BJ (cell line): Measurements from ENCODE around the gene ARHGEF33. TPM values are rescaled to one million over a fixed set of nuclear protein-coding genes. Genes with fewer than 3 reads are reported as not detected.

Experiments
- CTCF ChIA-PET: fragments of 350-600 bp; formaldehyde crosslinking; extraction: SDS; loops from one replicate; lab custom pipeline; 2021; ENCODE audit warnings: antibody characterized with exemption, inconsistent platforms; lab: Yijun Ruan, JAX
- POLR2A ChIA-PET: fragments of 300-600 bp; sonication (Branson Sonifier 250); formaldehyde crosslinking; extraction: SDS; loops from one replicate; lab custom pipeline; 2021; ENCODE audit warnings: antibody characterized with exemption; lab: Charles Lee
- DNase-seq: peaks from one replicate; pipeline ENCODE4 v3.0.0-alpha.2; 2011; ENCODE audit warnings: low read depth
- H3K27me3 ChIP-seq: 2 replicates; pipeline ENCODE4 v1.6.0; 2011; ENCODE audit warnings: low read length; ENCODE audit not compliant: control insufficient read depth, insufficient read depth
- H3K36me3 ChIP-seq: 2 replicates; pipeline ENCODE4 v1.5.1; 2011; ENCODE audit warnings: low read length; ENCODE audit not compliant: control insufficient read depth, insufficient read depth
- H3K4me3 ChIP-seq: 2 replicates; pipeline ENCODE4 v1.5.1; 2011; ENCODE audit warnings: low read depth, mild to moderate bottlenecking, control low read depth, low read length
- polyA minus RNA-seq: library from RNA; depleted of rRNA, polyadenylated mRNA; stranded (reverse); fragments of >200 nt; gene quantifications from 2 replicates; pipeline ENCODE4 v1.2.3, GENCODE V29; 2011; rRNA and poly(A)+ RNA removed
- polyA plus RNA-seq: library from polyadenylated mRNA; depleted of rRNA; stranded (reverse); fragments of >200 nt; gene quantifications from 2 replicates; pipeline ENCODE4 v1.2.3, GENCODE V29; 2011; rRNA removed
- TF ChIP-seq, protein P1 (sequence below): IDR thresholded peaks from 2 replicates; pipeline ENCODE4 v1.5.1; 2011; ENCODE audit warnings: low read depth, mild to moderate bottlenecking, control low read depth, inconsistent platforms, low read length, moderate library complexity; ENCODE audit not compliant: insufficient read depth

The ARHGEF33 gene
- polyA plus RNA-seq (0.23 and 0.31 TPM in 2 replicates), polyA minus RNA-seq (0.10 and 0.24 TPM in 2 replicates)

DNA sequence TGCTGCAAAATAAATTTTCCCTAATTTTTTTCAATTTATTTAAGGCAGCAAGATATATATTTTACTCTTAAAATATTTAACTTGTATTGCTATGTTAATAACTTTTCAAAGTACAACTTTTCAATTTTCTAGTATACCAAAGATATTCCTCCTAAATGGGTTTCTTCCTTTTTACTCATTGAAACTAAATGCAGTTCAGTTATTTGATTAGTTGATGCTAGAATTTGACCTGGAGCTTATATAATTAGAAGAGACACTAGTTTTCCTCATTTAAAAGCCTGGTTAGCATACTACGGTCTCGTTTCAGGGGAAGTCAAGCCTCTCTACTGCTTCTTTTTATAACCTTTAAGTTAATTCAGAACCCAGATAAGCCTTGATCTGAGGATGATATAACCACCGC lies at the start of gene ARHGEF33:
ARHGEF33 (plus strand) TSS at position 301 of the 400 bp plus-strand sequence. CDS start 29,573 bp downstream, outside the sequence.
- no peaks in the 10 kb centered on the region for H3K36me3 ChIP-seq
- TF ChIP-seq, protein P1, sequence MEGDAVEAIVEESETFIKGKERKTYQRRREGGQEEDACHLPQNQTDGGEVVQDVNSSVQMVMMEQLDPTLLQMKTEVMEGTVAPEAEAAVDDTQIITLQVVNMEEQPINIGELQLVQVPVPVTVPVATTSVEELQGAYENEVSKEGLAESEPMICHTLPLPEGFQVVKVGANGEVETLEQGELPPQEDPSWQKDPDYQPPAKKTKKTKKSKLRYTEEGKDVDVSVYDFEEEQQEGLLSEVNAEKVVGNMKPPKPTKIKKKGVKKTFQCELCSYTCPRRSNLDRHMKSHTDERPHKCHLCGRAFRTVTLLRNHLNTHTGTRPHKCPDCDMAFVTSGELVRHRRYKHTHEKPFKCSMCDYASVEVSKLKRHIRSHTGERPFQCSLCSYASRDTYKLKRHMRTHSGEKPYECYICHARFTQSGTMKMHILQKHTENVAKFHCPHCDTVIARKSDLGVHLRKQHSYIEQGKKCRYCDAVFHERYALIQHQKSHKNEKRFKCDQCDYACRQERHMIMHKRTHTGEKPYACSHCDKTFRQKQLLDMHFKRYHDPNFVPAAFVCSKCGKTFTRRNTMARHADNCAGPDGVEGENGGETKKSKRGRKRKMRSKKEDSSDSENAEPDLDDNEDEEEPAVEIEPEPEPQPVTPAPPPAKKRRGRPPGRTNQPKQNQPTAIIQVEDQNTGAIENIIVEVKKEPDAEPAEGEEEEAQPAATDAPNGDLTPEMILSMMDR, result no peak
- no peaks in the 10 kb centered on the region for H3K27me3 ChIP-seq
- ChIA-PET CTCF (interaction anchor here (0.6 kb wide), 1 partner anchor 38 kb away, joined by 3 read pairs; no protein-coding TSS in a partner anchor), POLR2A (no interaction called here)
- DNase-seq, result no peak
- no peak within 1 kb of the TSS for H3K4me3 ChIP-seq

DNA sequence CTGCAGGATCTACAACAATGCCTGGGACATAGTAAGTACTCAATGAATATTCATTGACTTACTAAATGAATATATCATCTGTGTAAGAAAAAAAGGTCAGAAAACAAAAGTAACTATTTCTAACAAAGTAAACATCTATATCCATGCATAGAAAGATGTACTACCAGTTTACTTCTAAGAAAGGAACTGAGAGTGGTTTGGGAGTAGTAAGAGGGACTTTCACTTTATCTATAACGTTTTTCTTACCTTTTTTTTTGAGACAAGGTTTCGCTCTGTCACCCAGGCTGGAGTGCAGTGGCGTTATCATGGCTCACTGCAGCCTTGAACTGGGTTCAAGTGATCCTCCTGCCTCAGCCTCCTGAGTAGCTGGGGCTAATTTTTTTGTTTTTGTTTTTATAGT lies 39.6 kb upstream of the ARHGEF33 start:
- POLR2A ChIA-PET, result no interaction called here
- no peak overlapping the region for H3K4me3 ChIP-seq
- CTCF ChIA-PET, result interaction anchor here (1.6 kb wide), 1 partner anchor 15 kb away, joined by 7 read pairs; no protein-coding TSS in a partner anchor
- TF ChIP-seq, protein P1, result no peak
- 0 out of 2 replicates have a peak, but pooled peaks cover 1% of the 10 kb centered on the region for H3K36me3 ChIP-seq
- H3K27me3 ChIP-seq, result no peaks in the 10 kb centered on the region
- DNase-seq, result no peak

DNA sequence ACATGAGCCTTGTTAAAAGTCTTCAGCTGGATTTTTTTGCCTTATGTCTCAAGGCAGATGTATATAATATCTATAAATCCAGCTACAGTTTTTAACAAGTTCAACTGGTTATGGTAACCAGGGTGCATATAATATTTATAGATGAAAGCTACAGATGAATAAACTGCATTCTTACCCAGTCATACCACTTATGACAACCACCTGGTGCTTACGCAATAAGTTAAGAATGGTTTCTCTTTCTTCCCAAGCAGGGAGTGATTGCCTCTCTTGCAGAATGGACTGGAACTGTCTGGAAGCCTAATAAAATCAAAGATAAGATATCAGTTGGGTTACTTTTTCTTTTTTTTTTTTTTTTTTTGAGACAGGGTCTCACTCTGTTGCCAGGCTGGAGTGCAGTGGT lies 33.5 kb upstream of the ARHGEF33 start:
- peaks cover 1% of the 10 kb centered on the region; the same call in 1 of the 2 replicates for H3K36me3 ChIP-seq
- ChIA-PET CTCF (no interaction called here), POLR2A (interaction anchor here (0.6 kb wide), 1 partner anchor 25 kb away, joined by 7 read pairs; no protein-coding TSS in a partner anchor)
- no peak overlapping the region for H3K4me3 ChIP-seq
- TF ChIP-seq, protein P1, result no peak
- no peaks in the 10 kb centered on the region for H3K27me3 ChIP-seq
- DNase-seq, result no peak

DNA sequence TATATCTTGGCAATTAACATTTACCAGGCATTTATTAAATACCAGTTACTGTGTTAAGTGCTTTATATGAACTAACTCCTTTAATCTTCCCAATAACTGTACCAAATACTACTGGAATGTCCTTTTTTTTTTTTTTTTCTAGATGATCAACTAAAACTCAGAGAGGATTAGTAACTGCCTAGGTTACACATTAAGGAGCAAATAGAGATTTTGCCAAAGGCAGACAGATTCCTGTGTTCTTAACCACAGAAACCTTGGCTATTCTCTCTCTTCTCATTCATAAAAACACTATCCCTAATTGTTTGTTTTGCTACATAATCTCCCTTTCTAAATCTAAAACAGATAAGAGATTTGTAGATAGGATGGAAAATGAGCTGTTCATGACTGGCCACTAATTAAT lies 27.2 kb upstream of the ARHGEF33 start:
- DNase-seq, result no peak
- Histone ChIP-seq H3K4me3 (no peak overlapping the region), H3K27me3 (no peaks in the 10 kb centered on the region), H3K36me3 (peaks cover 4% of the 10 kb centered on the region; the same call in 1 of the 2 replicates)
- TF ChIP-seq, protein P1, result no peak
- ChIA-PET CTCF (no interaction called here), POLR2A (no interaction called here)

DNA sequence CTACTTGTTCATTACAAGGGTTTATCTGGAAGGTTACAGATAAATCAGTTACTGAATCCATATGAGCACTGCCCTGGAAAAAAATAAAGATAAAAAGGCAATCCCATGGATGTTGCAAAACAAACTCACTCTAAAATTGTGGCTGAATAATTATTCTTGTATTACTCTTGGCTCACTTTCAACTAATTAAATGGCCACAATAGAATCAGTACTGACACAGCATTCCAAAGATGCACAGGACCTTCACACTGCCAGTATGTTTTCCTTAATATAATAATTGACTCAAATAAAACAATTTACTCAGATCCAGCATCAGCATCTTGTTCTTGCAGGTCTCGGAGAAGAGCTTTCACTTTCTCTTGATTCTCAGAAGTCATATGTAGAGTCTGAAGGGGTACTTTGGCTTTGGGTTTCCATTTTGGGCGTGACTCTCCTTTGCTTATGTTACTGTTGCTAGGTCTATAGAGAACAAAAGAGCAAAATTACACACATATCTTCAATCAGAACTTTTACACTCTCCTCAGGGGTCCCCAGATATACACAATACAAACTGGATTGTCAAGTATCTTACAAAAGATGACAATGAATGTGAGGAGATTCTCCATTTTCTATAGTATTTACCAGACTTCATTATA lies 26.5 kb upstream of the ARHGEF33 start:
- TF ChIP-seq, protein P1, result no peak
- ChIA-PET POLR2A (no interaction called here), CTCF (no interaction called here)
- H3K36me3 ChIP-seq, result peaks cover 4% of the 10 kb centered on the region; the same call in 1 of the 2 replicates
- DNase-seq, result no peak
- no peak overlapping the region for H3K4me3 ChIP-seq
- no peaks in the 10 kb centered on the region for H3K27me3 ChIP-seq
